Psoas muscle (tissue), 8 donors: ENCODE results near the gene CACNB2. TPM values are rescaled to one million over a fixed set of nuclear protein-coding genes. Genes with fewer than 3 reads are reported as not detected.
A peak's percentile ranks its signal among the peaks of the same experiment; 100 is the strongest.

Experiments
- ATAC-seq, 4 donors: fragments of 200-7000 bp; cut with Tn5 transposase; one replicate each; pipeline ENCODE4 v1.9.1; 2020; ENCODE audit warnings: moderate library complexity in 3 of 4, mild to moderate bottlenecking in 2 of 4
- DNase-seq, 2 donors: peaks; one replicate each; pipeline ENCODE4 v3.0.0-alpha.2; 2020
- H3K27ac ChIP-seq: fragments of 200-600 bp; one replicate; pipeline ENCODE4 v1.8.0; 2022
- H3K27me3 ChIP-seq, 3 donors: fragments of 200-600 bp in 1 of 3; one replicate each; pipeline versions ENCODE4 v1.6.1 to v1.8.0; 2013 to 2022; ENCODE audit warnings: low read length in 2 of 3, mild to moderate bottlenecking in 2 of 3, moderate library complexity in 1 of 3; ENCODE audit not compliant: insufficient read depth in 3 of 3
- H3K36me3 ChIP-seq, 2 donors: fragments of 200-600 bp in 1 of 2; one replicate each; pipeline versions ENCODE4 v1.6.1 to v1.8.0; 2013 to 2022; ENCODE audit warnings: low read depth in 1 of 2, mild to moderate bottlenecking in 1 of 2, moderate library complexity in 1 of 2; ENCODE audit not compliant: insufficient read depth in 1 of 2
- H3K4me1 ChIP-seq: fragments of 200-600 bp; one replicate; pipeline ENCODE4 v1.8.0; 2022
- H3K4me3 ChIP-seq: fragments of 200-600 bp; one replicate; pipeline ENCODE4 v1.8.0; 2022; ENCODE audit warnings: mild to moderate bottlenecking
- H3K9me3 ChIP-seq: fragments of 200-600 bp; one replicate; pipeline ENCODE4 v1.8.0; 2022
- WGBS, 3 donors: extraction: QIAGEN DNeasy Blood & Tissue Kit; methylation state at CpG; one replicate each; pipeline versions ENCODE4 v1.1.6 to v1.1.7; 2013; 5-methylcytosine and 5-hydroxymethylcytosine counted together
- intact Hi-C, 2 donors: fragments of 100-400 bp; cut with DNase I; formaldehyde crosslinking; loops; one replicate each; pipeline versions ENCODE4 v1.11.0 to v1.14.2; 2022
- polyA plus RNA-seq, 3 donors: library from polyadenylated mRNA; stranded (reverse); fragments of 200-250 nt; gene quantifications; one replicate each; pipeline ENCODE4 v1.2.3, GENCODE V29; 2013
- total RNA-seq, 4 donors: library from RNA; stranded (reverse); fragmentation: NEBNext Ultra II Directional in 2 of 4; extraction: Animal tissue kit (Norgen Biotek cat#: 25700) in 2 of 4; gene quantifications; one replicate each; pipeline versions ENCODE4 v1.2.1 to v1.2.4, GENCODE V29; 2021 to 2023
- TF ChIP-seq, protein P1 (sequence below): fragments of 200-600 bp; IDR thresholded peaks from one replicate; pipeline ENCODE4 v1.8.0; 2022; ENCODE audit warnings: antibody characterized with exemption
- donor health status: healthy with polysubstance abuse.
- donor health status: DM: no; HTN: no; CAD: no; lungs with moderate emphysema.
- donor health status: Bipolar disorder and iron deficiency.
- donor health status: healthy.
- donor health status: DM: yes; HTN: yes; CAD: no.
- donor health status: DM: no; HTN: no; CAD: no.
- donor health status: DM: no; HTN: no; CAD: no.
- donor health status: DM: yes; HTN: yes; CAD: no.

Gene CACNB2
- total and polyA plus RNA-seq, 7 donors: 0.20 to 0.71 (median 0.43) TPM

DNA sequence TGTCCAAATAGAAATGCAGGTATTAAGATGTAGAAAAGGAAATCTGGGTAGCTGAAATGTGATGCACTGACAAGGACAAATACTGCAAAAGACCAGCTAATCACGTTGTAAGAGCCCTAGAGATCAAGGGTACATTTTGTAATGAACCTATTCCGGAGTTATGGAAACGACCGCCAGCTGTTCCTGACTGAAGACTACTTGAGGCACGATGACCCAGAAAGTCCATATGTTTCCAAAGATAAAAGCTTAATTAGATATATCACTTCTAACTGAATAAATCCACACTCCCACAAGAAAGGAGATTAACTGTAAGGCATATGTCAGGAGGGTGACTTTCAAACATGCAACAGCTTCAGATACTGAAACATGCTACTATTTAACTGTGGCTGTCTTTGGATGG lies 257.7 kb downstream of the CACNB2 start:
- no peaks in the 10 kb centered on the region for H3K4me1 ChIP-seq

DNA sequence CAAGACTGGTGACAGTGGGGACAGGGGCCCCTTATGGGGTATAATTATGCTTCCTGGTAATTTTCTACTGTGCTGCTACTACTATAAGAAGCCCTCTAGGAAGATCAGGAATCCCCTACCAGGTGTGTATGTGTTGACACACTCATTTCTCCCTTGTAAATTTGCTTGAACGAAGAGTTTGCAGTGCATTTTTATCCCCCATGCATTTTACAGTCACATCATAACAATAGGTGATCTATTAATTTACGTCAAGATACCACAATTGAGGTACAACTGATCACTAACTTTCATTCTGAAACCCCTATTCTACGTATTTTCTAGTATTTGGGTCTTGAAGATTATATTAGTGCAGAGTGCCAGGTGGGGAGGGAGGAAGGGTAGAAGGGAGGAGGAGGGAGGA lies 258.9 kb downstream of the CACNB2 start:
- ATAC-seq: no peak
- H3K27ac ChIP-seq: no peak overlapping the region
- no peak overlapping the region for H3K4me3 ChIP-seq

More for the DNA sequence above, 257.7 kb downstream of the CACNB2 start:
- WGBS, 3 donors: 48 to 60% (median 50%) methylated on average over 5 of the region's 5 CpGs
- no peak overlapping the region for H3K4me3 ChIP-seq
- ATAC-seq (no peak), DNase-seq (no peak)
- TF ChIP-seq, protein P1, sequence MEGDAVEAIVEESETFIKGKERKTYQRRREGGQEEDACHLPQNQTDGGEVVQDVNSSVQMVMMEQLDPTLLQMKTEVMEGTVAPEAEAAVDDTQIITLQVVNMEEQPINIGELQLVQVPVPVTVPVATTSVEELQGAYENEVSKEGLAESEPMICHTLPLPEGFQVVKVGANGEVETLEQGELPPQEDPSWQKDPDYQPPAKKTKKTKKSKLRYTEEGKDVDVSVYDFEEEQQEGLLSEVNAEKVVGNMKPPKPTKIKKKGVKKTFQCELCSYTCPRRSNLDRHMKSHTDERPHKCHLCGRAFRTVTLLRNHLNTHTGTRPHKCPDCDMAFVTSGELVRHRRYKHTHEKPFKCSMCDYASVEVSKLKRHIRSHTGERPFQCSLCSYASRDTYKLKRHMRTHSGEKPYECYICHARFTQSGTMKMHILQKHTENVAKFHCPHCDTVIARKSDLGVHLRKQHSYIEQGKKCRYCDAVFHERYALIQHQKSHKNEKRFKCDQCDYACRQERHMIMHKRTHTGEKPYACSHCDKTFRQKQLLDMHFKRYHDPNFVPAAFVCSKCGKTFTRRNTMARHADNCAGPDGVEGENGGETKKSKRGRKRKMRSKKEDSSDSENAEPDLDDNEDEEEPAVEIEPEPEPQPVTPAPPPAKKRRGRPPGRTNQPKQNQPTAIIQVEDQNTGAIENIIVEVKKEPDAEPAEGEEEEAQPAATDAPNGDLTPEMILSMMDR: no peak
- no peaks in the 10 kb centered on the region for H3K36me3 ChIP-seq
- H3K27me3 ChIP-seq: peaks cover 0 to 2% (median 0%) of the 10 kb centered on the region in 3 donors
- no peak overlapping the region for H3K27ac ChIP-seq
- H3K9me3 ChIP-seq: no peaks in the 10 kb centered on the region
- intact Hi-C loops: no loop called here

DNA sequence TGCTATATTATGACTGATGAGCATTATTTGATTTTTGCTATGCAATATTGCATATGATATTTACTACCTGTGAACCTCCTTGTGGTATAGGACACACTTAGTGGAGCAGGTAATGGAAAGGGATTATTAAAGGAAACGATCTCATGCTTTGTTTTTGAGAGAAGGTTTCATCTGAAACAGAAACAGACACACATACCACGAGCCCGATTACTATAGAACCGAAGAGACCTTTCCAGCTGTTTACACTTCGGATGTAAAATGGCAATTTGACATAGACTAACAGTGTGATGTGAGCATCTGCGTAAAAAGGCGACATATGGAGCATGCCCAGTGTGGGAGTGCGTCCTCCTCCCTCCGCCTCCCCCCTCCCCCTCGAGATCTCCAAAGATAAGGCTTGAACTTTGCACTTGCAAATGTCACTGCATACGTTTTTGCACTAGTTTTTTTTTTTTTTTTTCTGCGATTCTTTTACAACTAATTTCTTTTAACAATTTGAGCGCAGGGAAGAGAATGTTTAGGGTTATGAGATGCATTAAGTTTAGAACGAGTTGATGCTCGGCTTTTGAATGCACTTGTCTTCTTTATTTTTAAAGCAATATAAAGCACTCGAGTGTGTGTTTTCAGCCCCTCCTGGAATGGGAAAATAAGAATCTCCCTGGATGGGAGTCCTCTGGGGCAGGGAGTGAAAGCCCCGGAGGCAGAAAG lies 260.1 kb downstream of the CACNB2 start:
- ATAC-seq (peak in 1 of 4 donors; percentile 58), DNase-seq (no peak)
- intact Hi-C loops: no loop called here
- Histone ChIP-seq H3K27ac (no peak overlapping the region), H3K36me3 (no peaks in the 10 kb centered on the region), H3K4me1 (no peaks in the 10 kb centered on the region), H3K4me3 (no peak overlapping the region), H3K9me3 (no peaks in the 10 kb centered on the region), H3K27me3 (no peaks in the 10 kb centered on the region)
- TF ChIP-seq, protein P1: no peak
- WGBS, 3 donors: 3 to 5% (median 5%) methylated on average over 17 of the region's 17 CpGs

More for the DNA sequence above, 258.9 kb downstream of the CACNB2 start:
- Histone ChIP-seq H3K36me3 (no peaks in the 10 kb centered on the region), H3K4me1 (no peaks in the 10 kb centered on the region), H3K9me3 (no peaks in the 10 kb centered on the region), H3K27me3 (peaks cover 0 to 2% (median 0%) of the 10 kb centered on the region in 3 donors)
- DNase-seq: no peak
- TF ChIP-seq, protein P1: no peak
- 84 to 94% (median 89%) methylated on average over 3 of the region's 3 CpGs for WGBS, 3 donors
- intact Hi-C loops: no loop called here

DNA sequence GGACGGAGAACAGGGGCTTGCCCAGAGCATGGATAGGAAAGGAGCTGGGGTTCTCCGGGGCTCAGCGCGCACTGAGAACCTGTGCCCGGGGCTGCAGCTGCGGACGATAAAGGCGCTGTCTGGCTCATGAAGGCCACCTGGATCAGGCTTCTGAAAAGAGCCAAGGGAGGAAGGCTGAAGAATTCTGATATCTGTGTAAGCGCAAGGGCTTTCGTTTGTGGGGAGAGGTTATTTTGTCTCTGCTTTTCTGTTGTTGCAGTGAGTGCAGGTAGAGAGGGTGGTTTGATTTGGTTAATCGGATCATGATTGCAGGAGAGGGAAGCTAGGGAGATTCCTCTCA lies 260.7 kb downstream of the CACNB2 start:
- H3K4me3 ChIP-seq: no peak overlapping the region
- WGBS, 3 donors: 6 to 8% (median 7%) methylated on average over 11 of the region's 11 CpGs
- TF ChIP-seq, protein P1: no peak
- ATAC-seq (peak in 1 of 4 donors; percentile 40), DNase-seq (no peak)
- no peaks in the 10 kb centered on the region for H3K36me3 ChIP-seq
- H3K9me3 ChIP-seq: no peaks in the 10 kb centered on the region
- H3K27ac ChIP-seq: no peak overlapping the region
- intact Hi-C loops: no loop called here
- no peaks in the 10 kb centered on the region for H3K27me3 ChIP-seq
- no peaks in the 10 kb centered on the region for H3K4me1 ChIP-seq
